ENCODE results near the gene SELENOW. TPM values are rescaled to one million over a fixed set of nuclear protein-coding genes. Genes with fewer than 3 reads are reported as not detected.
"Not testable (repeated sequence)": the region's sequence is repeated elsewhere in the genome, so short reads cannot be mapped to it uniquely, and the experiment has no call there.

Gene SELENOW
- total RNA-seq, 1 donor from 2014 or later, result 107 TPM

GRCh38 chr19:47761566-47761965 lies 16.9 kb upstream of the SELENOW start:
- H3K27ac Mint-ChIP-seq, result peak overlapping the region; percentile 12
- H3K4me1 Mint-ChIP-seq (ENCODE audit: low read depth), result no peaks in the 10 kb centered on the region
- intact Hi-C loops (cut with micrococcal nuclease), result no loop called here
- H3K4me3 Mint-ChIP-seq, result no peak overlapping the region
- H3K36me3 Mint-ChIP-seq (ENCODE audit: low read depth), result peaks cover 17% of the 10 kb centered on the region
- H3K9me3 Mint-ChIP-seq, result no peaks in the 10 kb centered on the region
- no peaks in the 10 kb centered on the region for H3K27me3 Mint-ChIP-seq (ENCODE audit: insufficient read depth)
- DNase-seq (ENCODE audit: low spot score), result no peak

DNA sequence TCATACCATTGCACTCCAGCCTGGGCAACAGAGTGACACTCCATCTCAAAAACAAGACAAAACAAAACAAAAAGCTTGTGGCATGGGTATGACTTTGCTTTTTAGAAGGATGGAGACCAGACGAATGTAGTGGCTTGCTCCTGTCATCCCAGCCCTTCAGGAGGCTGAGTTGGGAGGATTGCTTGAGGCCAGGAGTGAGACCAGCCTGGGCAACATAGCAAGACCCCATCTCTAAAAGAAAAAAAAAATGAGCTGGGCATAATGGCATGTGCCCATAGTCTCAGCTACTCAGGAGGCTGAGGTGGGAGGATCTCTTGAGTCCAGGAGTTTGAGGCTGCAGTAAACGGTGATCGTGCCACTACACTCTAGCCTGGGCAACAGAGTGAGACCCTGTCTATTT lies 16.4 kb upstream of the SELENOW start:
- Mint-ChIP-seq H3K4me3 (no peak overlapping the region), H3K9me3 (no peaks in the 10 kb centered on the region), H3K27me3 (ENCODE audit: insufficient read depth) (no peaks in the 10 kb centered on the region), H3K36me3 (ENCODE audit: low read depth) (peaks cover 14% of the 10 kb centered on the region), H3K4me1 (ENCODE audit: low read depth) (no peaks in the 10 kb centered on the region), H3K27ac (no peak overlapping the region)
- DNase-seq (ENCODE audit: low spot score), result no peak
- intact Hi-C loops (cut with micrococcal nuclease), result no loop called here

GRCh38 chr19:47762615-47763308 lies 15.7 kb upstream of the SELENOW start:
- Mint-ChIP-seq H3K27ac (no peak overlapping the region), H3K36me3 (ENCODE audit: low read depth) (peaks cover 8% of the 10 kb centered on the region)
- intact Hi-C loops (cut with micrococcal nuclease), result no loop called here

GRCh38 chr19:47764705-47765104 lies 13.8 kb upstream of the SELENOW start:
- H3K27me3 Mint-ChIP-seq (ENCODE audit: insufficient read depth); H3K27ac Mint-ChIP-seq; DNase-seq (ENCODE audit: low spot score); H3K36me3 Mint-ChIP-seq (ENCODE audit: low read depth); H3K9me3 Mint-ChIP-seq; intact Hi-C loops (cut with micrococcal nuclease); H3K4me1 Mint-ChIP-seq (ENCODE audit: low read depth); H3K4me3 Mint-ChIP-seq: not testable (repeated sequence)

More at GRCh38 chr19:47762615-47763308, 15.7 kb upstream of the SELENOW start:
- Mint-ChIP-seq H3K9me3 (no peaks in the 10 kb centered on the region), H3K4me1 (ENCODE audit: low read depth) (no peaks in the 10 kb centered on the region), H3K4me3 (no peak overlapping the region), H3K27me3 (ENCODE audit: insufficient read depth) (no peaks in the 10 kb centered on the region)
- no peak for DNase-seq (ENCODE audit: low spot score)

- intact Hi-C loops (cut with micrococcal nuclease), result loop anchor here (1.0 kb wide), 1 partner anchor 23 kb away; no protein-coding TSS in a partner anchor
- no peak for DNase-seq (ENCODE audit: low spot score)
- Mint-ChIP-seq H3K4me1 (ENCODE audit: low read depth) (no peaks in the 10 kb centered on the region), H3K36me3 (ENCODE audit: low read depth) (no peaks in the 10 kb centered on the region), H3K27ac (no peak overlapping the region), H3K4me3 (no peak overlapping the region), H3K27me3 (ENCODE audit: insufficient read depth) (no peaks in the 10 kb centered on the region), H3K9me3 (no peaks in the 10 kb centered on the region)
Measured at GRCh38 chr19:47765523-47766358, 12.8 kb upstream of the SELENOW start.

GRCh38 chr19:47766359-47766620 lies 12.2 kb upstream of the SELENOW start:
- no peak overlapping the region for H3K27ac Mint-ChIP-seq
- H3K36me3 Mint-ChIP-seq (ENCODE audit: low read depth), result no peaks in the 10 kb centered on the region
- no peaks in the 10 kb centered on the region for H3K27me3 Mint-ChIP-seq (ENCODE audit: insufficient read depth)
- H3K4me3 Mint-ChIP-seq, result no peak overlapping the region
- intact Hi-C loops (cut with micrococcal nuclease), result loop anchor here (1.0 kb wide), 1 partner anchor 22 kb away; no protein-coding TSS in a partner anchor
- no peaks in the 10 kb centered on the region for H3K9me3 Mint-ChIP-seq
- H3K4me1 Mint-ChIP-seq (ENCODE audit: low read depth), result no peaks in the 10 kb centered on the region
- DNase-seq (ENCODE audit: low spot score), result no peak

DNA sequence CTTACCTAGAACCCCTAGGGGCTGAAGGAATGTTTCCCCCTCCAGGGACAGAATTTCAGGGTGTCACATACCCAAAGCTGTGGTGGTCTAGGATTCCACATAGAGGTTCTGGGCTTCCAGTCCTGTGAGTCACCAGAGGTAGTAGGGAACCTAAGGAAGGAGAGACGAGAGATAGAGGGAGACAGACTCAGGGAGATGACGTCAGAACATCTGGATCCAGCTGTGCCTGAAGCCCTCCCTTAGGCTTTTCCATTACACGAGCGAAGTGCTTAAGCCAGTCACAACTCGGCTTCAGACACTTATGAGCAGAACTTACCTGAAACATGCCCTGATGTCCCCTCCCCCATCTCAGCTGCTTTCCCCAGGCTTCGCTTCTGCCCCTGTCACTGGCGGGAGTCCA lies 11.8 kb upstream of the SELENOW start:
- peaks cover 2% of the 10 kb centered on the region for H3K27me3 Mint-ChIP-seq (ENCODE audit: insufficient read depth)
- intact Hi-C loops (cut with micrococcal nuclease), result loop anchor here (1.0 kb wide), 1 partner anchor 22 kb away; no protein-coding TSS in a partner anchor

GRCh38 chr19:47767349-47767748 lies 11.2 kb upstream of the SELENOW start:
- no peak overlapping the region for H3K4me3 Mint-ChIP-seq
- no peak overlapping the region for H3K27ac Mint-ChIP-seq
- H3K4me1 Mint-ChIP-seq (ENCODE audit: low read depth), result no peaks in the 10 kb centered on the region
- H3K36me3 Mint-ChIP-seq (ENCODE audit: low read depth), result no peaks in the 10 kb centered on the region
- H3K9me3 Mint-ChIP-seq, result no peaks in the 10 kb centered on the region
- no peak for DNase-seq (ENCODE audit: low spot score)
- peaks cover 2% of the 10 kb centered on the region for H3K27me3 Mint-ChIP-seq (ENCODE audit: insufficient read depth)
- intact Hi-C loops (cut with micrococcal nuclease), result no loop called here

More for the DNA sequence above, 11.8 kb upstream of the SELENOW start:
- no peak overlapping the region for H3K4me3 Mint-ChIP-seq
- H3K4me1 Mint-ChIP-seq (ENCODE audit: low read depth), result no peaks in the 10 kb centered on the region
- DNase-seq (ENCODE audit: low spot score), result no peak
- no peaks in the 10 kb centered on the region for H3K36me3 Mint-ChIP-seq (ENCODE audit: low read depth)
- H3K9me3 Mint-ChIP-seq, result no peaks in the 10 kb centered on the region
- no peak overlapping the region for H3K27ac Mint-ChIP-seq

DNA sequence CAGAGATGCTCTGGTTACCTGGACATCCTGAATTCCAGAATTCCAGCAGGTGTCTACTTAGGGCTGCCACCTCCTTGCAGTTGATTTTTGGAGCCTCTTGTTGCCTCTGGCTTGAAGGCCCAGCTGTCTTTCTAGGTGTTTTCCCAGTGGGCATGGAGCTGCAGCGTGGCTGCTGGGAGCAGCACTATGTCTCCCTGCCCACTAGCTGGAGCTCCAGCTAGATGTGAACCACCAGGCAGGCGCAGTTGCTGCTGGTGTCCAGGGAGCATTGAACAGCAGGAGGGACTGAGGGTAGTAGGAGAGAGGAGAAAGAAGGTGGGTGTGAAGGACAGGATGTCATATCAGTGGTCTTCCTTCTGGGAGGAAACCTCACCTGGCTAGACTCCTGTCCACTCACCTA lies 9.9 kb upstream of the SELENOW start:
- H3K27ac Mint-ChIP-seq, result no peak overlapping the region
- no peaks in the 10 kb centered on the region for H3K36me3 Mint-ChIP-seq (ENCODE audit: low read depth)
- DNase-seq (ENCODE audit: low spot score), result no peak
- no peaks in the 10 kb centered on the region for H3K4me1 Mint-ChIP-seq (ENCODE audit: low read depth)
- no peak overlapping the region for H3K4me3 Mint-ChIP-seq
- H3K9me3 Mint-ChIP-seq, result no peaks in the 10 kb centered on the region
- intact Hi-C loops (cut with micrococcal nuclease), result no loop called here
- peaks cover 2% of the 10 kb centered on the region for H3K27me3 Mint-ChIP-seq (ENCODE audit: insufficient read depth)

DNA sequence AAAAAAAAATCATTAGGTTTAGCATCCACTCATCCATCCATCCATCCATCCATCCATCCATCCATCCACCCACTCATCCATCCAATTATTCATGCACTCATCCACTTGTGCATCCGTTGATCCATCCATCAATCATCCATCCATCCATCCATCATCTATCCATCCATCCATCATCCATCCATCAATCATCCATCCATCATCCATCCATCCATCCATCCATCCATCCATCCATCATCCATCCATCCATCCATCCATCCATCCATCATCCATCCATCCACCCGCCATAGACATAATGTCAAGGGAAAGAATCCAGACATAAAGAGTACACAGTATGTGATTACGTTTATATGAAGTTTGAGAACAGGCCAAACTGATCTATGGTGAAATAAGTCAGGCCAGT lies 9.0 kb upstream of the SELENOW start:
- Mint-ChIP-seq H3K4me1 (ENCODE audit: low read depth) (no peaks in the 10 kb centered on the region), H3K4me3 (no peak overlapping the region), H3K27me3 (ENCODE audit: insufficient read depth) (peaks cover 2% of the 10 kb centered on the region), H3K36me3 (ENCODE audit: low read depth) (no peaks in the 10 kb centered on the region), H3K27ac (no peak overlapping the region), H3K9me3 (no peaks in the 10 kb centered on the region)
- intact Hi-C loops (cut with micrococcal nuclease), result no loop called here
- DNase-seq (ENCODE audit: low spot score), result no peak

GRCh38 chr19:47771291-47771690 lies 7.2 kb upstream of the SELENOW start:
- H3K4me3 Mint-ChIP-seq; DNase-seq (ENCODE audit: low spot score); H3K27me3 Mint-ChIP-seq (ENCODE audit: insufficient read depth); intact Hi-C loops (cut with micrococcal nuclease); H3K36me3 Mint-ChIP-seq (ENCODE audit: low read depth); H3K9me3 Mint-ChIP-seq; H3K27ac Mint-ChIP-seq; H3K4me1 Mint-ChIP-seq (ENCODE audit: low read depth): not testable (repeated sequence)

- H3K27ac Mint-ChIP-seq, result no peak overlapping the region
- H3K36me3 Mint-ChIP-seq (ENCODE audit: low read depth), result peaks cover 12% of the 10 kb centered on the region
- peaks cover under 1% of the 10 kb centered on the region for H3K27me3 Mint-ChIP-seq (ENCODE audit: insufficient read depth)
- no peak for DNase-seq (ENCODE audit: low spot score)
- peaks cover 12% of the 10 kb centered on the region for H3K4me1 Mint-ChIP-seq (ENCODE audit: low read depth)
- intact Hi-C loops (cut with micrococcal nuclease), result no loop called here
- H3K9me3 Mint-ChIP-seq, result no peaks in the 10 kb centered on the region
- peak overlapping the region; percentile 96 for H3K4me3 Mint-ChIP-seq
Measured at GRCh38 chr19:47776568-47776967, 1.9 kb upstream of the SELENOW start.

- peak overlapping the region; percentile 94 for H3K27ac Mint-ChIP-seq
- not testable (repeated sequence) for DNase-seq (ENCODE audit: low spot score)
Measured at GRCh38 chr19:47777245-47778048, 1.1 kb upstream of the SELENOW start.

More at GRCh38 chr19:47777245-47778048, 1.1 kb upstream of the SELENOW start:
- H3K4me3 Mint-ChIP-seq, result peak overlapping the region; percentile 96
- H3K27me3 Mint-ChIP-seq (ENCODE audit: insufficient read depth); H3K9me3 Mint-ChIP-seq: not testable (repeated sequence)
- intact Hi-C loops (cut with micrococcal nuclease), result loop anchor here (1.0 kb wide), 1 partner anchor 32 kb away; the partner anchor contains the start of gene NOP53
- H3K36me3 Mint-ChIP-seq (ENCODE audit: low read depth), result peaks cover 14% of the 10 kb centered on the region
- peaks cover 12% of the 10 kb centered on the region for H3K4me1 Mint-ChIP-seq (ENCODE audit: low read depth)

All from activated T-helper 1 cell treated with anti-CD3 and anti-CD28 coated beads, Interleukin-12 subunit alpha, Interleukin-12 subunit beta, Interleukin-2, Interleukin-4 antibody, amounts not matched to agents 30 ng/mL and 10 ng/mL and 1 ng/mL, durations not matched to agents 14 hours and 24 hours and 36 hours (primary cell).